ENCODE data around the gene LSR. TPM values are rescaled to one million over a fixed set of nuclear protein-coding genes. Genes with fewer than 3 reads are reported as not detected.
A peak's percentile ranks its signal among the peaks of the same experiment; 100 is the strongest.

The LSR gene
- total RNA-seq, 1 experiment from 2014 or later, result 152 TPM

DNA sequence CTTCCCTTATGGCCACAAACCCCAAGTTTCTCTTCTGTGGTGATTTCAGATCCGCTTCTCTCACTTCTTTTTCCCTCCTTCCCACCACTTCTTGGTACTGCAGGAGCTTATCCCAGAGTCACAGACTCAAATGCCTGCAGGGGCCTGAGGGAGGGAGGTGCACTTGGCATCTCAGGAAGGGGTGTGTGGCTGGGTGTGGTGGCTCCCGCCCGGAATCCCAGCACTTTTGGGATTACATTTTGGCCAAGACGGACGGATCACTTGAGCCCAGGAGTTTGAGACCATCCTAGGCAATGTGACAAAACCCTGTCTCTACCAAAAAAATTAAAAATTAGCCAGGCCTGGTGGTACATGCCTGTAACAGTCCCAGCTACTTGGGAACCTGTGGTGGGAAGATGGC, 25.5 kb downstream of the LSR start:
- no CpG with 5 or more reads among the region's 5 CpGs for WGBS (ENCODE audit: extremely low coverage, insufficient read length, low lambda C conversion rate)
- Mint-ChIP-seq H3K27ac (peak overlapping the region in 1 of 3 experiments; percentile 5; a peak in 1 of 7 replicates), H3K4me3 (no peak overlapping the region), H3K27me3 (ENCODE audit: low read depth) (no peaks in the 10 kb centered on the region), H3K9me3 (no peaks in the 10 kb centered on the region), H3K36me3 (ENCODE audit: insufficient read depth in 1 of 3, low read depth in 3 of 3) (peaks cover 35 to 80% (median 76%) of the 10 kb centered on the region in 3 experiments), H3K4me1 (peaks cover 0 to 2% of the 10 kb centered on the region in 2 experiments; a peak in 1 of 4 replicates)
- no peaks in the 10 kb centered on the region for H3K79me1 ChIP-seq (ENCODE audit: insufficient read depth, low read depth, low read length, poor library complexity, severe bottlenecking)
- H3K9me3 ChIP-seq (ENCODE audit: control insufficient read depth, low read depth, low read length), result no peaks in the 10 kb centered on the region
- no peak overlapping the region for H3K27ac ChIP-seq (ENCODE audit: insufficient read length, low read depth, low read length)
- no peak overlapping the region for H4K91ac ChIP-seq (ENCODE audit: insufficient read length, low read depth, low read length)
- no peak overlapping the region for H2AFZ ChIP-seq (ENCODE audit: low read length)
- H2AK5ac ChIP-seq (ENCODE audit: insufficient read length, low read length), result no peak overlapping the region
- no peaks in the 10 kb centered on the region for H4K20me1 ChIP-seq (ENCODE audit: control insufficient read depth, insufficient read depth, insufficient read length)
- H2BK15ac ChIP-seq (ENCODE audit: low read depth, low read length), result no peak overlapping the region
- no peak for TF ChIP-seq CTCF (conservative IDR thresholded peaks at IDR 0.05)
- no peaks in the 10 kb centered on the region for H3K23me2 ChIP-seq (ENCODE audit: insufficient read length, low read depth, low read length, poor library complexity, severe bottlenecking)
- H4K5ac ChIP-seq (ENCODE audit: insufficient read length, low read depth, low read length), result no peak overlapping the region
- H3T11ph ChIP-seq (ENCODE audit: low read length), result no peak overlapping the region
- H3K79me2 ChIP-seq (ENCODE audit: insufficient read depth, low read length), result no peaks in the 10 kb centered on the region
- no peak overlapping the region for H3K4ac ChIP-seq (ENCODE audit: low read depth, low read length)
- no peak overlapping the region for H3K9ac ChIP-seq (ENCODE audit: extremely low read depth, insufficient read length, low read length)
- H3K4me1 ChIP-seq (ENCODE audit: insufficient read depth, low read length), result no peaks in the 10 kb centered on the region
- no peak overlapping the region for H3K14ac ChIP-seq (ENCODE audit: insufficient read depth, low read length)
- H2BK12ac ChIP-seq (ENCODE audit: insufficient read length, low read depth, low read length), result no peak overlapping the region
- no peak overlapping the region for H2BK5ac ChIP-seq (ENCODE audit: insufficient read length, low read length)
- DNase-seq, result no peak
- no peak overlapping the region for H3K23ac ChIP-seq (ENCODE audit: insufficient read length, low read depth, low read length)
- no peaks in the 10 kb centered on the region for H3K27me3 ChIP-seq (ENCODE audit: insufficient read depth, low read length)
- H3K18ac ChIP-seq (ENCODE audit: insufficient read length, low read depth, low read length), result no peak overlapping the region
- H4K8ac ChIP-seq (replicated peaks; ENCODE audit: insufficient read length, low read depth, low read length), result no peak overlapping the region
- H3K56ac ChIP-seq (ENCODE audit: insufficient read length, low read depth, low read length), result no peak overlapping the region
- no peak overlapping the region for H2BK120ac ChIP-seq (ENCODE audit: low read depth, low read length, poor library complexity, severe bottlenecking)
- H2BK20ac ChIP-seq (ENCODE audit: low read depth, low read length, poor library complexity, severe bottlenecking), result no peak overlapping the region
- H3K4me2 ChIP-seq (ENCODE audit: insufficient read depth, insufficient read length, low read length), result no peak overlapping the region
